Stimulated activated CD4-positive, alpha-beta T cell treated with anti-CD3 and anti-CD28 coated beads, Interleukin-4, amount 100 ng/mL, for 4 hours (primary cell): ENCODE results near the gene ESR1.

Experiments
- DNase-seq, 2 experiments: peaks; one replicate each; pipeline ENCODE4 v3.0.0-alpha.2; 2020

The ESR1 gene

DNA sequence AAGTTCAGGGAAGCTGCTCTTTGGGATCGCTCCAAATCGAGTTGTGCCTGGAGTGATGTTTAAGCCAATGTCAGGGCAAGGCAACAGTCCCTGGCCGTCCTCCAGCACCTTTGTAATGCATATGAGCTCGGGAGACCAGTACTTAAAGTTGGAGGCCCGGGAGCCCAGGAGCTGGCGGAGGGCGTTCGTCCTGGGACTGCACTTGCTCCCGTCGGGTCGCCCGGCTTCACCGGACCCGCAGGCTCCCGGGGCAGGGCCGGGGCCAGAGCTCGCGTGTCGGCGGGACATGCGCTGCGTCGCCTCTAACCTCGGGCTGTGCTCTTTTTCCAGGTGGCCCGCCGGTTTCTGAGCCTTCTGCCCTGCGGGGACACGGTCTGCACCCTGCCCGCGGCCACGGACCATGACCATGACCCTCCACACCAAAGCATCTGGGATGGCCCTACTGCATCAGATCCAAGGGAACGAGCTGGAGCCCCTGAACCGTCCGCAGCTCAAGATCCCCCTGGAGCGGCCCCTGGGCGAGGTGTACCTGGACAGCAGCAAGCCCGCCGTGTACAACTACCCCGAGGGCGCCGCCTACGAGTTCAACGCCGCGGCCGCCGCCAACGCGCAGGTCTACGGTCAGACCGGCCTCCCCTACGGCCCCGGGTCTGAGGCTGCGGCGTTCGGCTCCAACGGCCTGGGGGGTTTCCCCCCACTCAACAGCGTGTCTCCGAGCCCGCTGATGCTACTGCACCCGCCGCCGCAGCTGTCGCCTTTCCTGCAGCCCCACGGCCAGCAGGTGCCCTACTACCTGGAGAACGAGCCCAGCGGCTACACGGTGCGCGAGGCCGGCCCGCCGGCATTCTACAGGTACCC, at the start of gene ESR1:
Gene ESR1, plus strand, starts transcription at position 170 of the 858 bp plus-strand sequence. Its CDS starts 231 bp downstream, at position 401.
- DNase-seq = no peak

DNA sequence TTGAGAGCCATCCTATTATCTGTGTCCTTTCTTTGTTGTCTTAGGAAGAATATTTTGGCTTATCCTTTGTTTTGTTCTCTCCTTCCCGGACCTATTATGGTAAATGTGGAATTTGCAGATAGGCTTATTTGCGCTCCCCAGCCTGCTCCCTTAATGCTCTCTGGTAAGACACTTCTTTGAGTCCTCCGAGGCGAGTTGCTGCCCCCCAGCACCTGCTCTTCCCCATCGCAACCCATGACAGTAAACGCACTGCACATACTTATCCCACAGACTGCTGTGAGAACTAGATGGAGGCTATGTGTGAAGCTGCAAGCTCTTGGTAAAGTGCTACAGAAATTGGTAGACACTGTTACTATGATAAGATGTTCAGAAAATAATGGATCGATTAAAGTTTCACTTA, 47.0 kb upstream of the ESR1 start:
- DNase-seq = no peak

DNA sequence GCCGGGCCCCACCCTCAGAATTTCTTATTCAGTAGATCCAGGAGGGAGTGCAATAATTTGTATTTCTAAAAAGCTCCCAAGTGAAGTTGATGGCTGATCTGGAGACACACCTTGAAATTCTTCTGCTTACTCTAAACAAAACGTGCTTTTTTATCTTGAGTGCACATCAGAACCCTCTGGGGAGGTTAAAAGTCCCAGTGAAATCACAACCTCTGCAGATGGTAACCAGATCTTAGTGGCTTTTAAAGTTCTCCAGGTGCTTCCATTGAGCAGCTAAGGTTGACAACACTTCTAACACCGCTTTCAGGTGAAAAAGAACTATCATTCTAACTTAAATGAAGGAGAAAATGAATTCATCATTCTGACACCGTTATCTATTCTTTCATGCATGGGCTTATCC, 45.6 kb upstream of the ESR1 start:
- DNase-seq = no peak

DNA sequence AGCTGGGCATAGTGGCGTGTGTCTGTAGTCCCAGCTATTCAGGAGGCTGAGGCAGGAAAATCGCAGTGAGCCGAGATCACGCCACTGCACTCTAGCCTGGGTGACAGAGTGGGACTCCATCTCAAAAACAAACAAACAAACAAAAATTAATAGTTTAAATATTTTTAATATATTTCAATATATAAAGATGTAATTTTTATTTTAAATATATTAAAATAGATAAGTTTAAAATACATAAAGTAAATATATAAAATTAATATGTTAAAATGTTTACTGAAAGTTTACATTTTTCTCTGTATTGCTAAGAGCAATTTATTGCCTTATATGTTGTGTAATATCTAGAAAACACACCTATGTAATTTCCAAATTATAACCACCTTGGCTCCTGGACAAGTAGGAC, 44.7 kb upstream of the ESR1 start:
- DNase-seq = no peak

DNA sequence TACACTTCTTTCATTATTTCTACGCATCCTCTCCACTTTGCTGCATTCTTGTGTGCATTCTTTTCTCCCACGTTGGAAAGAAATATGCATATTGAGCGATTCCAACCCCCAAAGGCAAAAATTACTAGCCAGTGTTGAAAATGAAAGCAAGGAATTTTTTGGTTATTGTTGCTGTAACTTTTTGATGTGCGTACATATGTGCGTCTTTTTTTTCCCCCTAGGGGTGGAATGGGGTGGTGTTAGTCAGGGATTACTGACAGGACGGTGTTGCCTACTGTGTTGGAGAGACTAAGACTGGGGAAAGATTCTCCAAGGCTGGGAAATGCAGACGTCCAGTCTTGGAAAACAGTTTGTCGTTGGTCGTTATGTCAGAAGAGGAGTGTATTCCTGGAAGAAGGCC, 44.2 kb upstream of the ESR1 start:
- DNase-seq = no peak

DNA sequence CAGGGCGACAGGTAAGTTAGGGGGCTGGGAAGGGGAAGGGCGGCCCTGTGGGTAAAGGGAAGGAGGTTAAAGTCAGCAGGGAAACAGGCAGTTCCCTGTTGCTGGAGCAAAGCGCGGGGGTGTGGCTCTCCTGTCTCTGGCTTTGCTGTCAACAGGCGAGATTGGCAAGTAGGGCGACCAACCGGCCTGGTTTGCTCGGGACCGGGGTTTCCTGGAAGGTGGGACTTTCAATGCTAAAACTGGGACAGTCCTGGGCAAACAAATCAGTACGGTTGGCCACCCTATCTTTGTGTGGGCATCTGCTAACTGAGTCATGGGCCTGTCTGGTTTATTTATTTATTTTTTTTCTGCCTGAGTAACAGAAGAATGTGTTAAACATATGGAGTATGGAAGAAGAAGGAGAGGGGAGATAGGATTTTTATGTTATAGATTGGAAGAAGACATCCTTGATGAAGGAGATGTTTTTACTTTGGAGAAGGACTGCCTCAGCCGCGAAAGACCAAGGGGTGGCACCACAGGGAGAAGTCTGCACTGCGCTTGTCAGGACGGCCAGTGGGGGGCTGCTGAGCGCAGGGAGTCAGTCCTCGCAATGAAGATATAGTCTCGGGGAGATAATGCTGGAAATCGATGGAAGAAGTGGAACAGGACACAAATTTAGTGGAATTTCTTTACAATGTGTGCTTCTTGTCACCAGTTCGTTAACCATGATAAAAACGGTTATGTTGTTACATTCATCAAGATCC, 43.4 kb upstream of the ESR1 start:
- peak; percentile 13 to 15 for DNase-seq

DNA sequence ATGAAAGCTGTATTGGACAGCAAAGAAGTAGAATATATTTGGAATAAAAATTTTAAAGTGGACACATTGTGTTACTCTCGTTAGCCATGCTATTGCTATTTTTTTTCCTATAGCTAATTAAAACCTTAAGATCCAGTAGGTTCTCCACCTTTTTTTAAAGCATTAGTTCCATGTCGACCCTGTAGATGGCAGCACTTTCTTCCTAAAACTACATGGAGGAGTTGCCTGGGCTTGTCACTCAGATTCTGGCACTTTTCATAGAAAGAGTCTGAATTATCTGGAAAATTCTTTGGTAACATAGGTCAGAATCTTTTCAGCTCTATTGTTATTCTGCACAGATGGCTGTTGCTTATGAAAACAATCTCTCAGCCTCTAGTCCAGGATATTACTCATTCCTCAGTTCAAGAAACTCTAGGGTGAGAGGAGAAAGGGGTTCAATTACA, 42.0 kb upstream of the ESR1 start:
- no peak for DNase-seq

DNA sequence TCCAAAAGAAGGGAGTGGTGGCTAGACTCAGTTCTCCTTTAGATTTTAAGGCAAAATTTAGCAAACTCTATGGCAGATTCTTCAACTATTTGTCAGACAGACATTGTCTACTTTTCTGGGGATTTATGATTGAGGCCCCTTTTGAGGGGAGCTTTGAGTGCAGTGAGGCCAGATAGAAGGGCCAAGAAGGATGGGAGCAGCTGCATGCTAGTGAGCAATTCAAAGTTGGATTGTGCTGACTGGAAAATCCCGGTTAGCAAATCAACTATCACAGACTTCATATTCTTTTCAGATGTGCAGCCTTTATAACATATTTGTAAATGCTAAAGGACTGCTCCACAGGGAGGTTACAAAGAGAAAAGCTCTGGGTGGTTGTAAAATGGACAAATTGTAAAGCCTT, 35.0 kb upstream of the ESR1 start:
- no peak for DNase-seq

DNA sequence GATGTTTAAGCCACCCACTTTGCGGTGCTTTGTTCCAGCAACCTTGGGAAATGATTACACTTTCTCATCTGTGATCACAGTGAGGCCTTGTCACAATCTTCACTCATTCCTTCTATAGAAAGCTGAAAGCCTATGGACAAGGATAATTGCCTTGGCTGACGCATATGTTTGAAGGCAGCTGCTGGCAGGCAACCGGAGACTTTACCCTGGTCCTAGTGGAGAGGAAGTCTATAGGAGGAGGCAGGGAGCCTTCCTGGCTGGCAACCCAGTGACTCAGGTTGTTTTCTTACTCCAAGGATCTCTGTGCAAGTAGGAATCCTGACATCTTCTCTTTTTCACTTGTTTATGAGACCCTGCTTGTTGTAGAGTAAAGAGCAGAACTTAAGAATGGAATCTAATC, 34.1 kb upstream of the ESR1 start:
- DNase-seq = no peak

DNA sequence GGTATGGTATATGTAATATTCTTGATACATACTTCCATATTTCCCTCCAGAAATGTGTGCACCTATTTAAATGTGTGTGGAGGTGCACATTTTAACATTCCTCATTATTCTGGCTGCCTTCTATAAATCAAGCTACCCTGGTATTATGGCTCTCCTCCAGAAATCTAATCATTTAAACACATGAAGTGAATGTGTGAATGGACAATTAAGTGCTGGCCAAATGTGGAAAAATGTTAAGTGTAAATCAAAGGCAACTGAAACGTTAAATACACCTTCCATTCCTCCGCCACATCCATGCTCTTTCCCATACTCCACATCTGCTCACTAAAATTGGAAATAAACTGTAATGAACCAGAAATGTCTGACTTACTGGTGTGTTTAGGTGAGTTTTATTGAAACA, 24.9 kb upstream of the ESR1 start:
- DNase-seq = no peak

DNA sequence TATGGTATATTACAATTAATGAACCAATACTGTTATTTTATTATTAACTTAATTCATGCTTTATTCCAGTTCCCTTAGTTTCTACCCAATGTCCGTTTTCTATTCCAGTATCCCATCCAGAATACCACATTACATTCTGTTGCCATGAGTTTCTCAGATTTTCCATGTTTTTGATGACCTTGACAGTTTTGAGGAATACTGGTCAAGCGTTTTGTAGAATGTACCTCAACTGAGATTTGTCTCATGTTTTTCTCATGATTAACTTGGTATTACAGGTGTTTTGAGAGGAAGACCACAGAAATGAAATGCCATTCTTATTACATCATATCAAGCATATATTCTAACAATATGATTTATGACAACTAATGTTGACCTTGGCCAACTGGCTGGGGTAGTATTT, 23.8 kb upstream of the ESR1 start:
- DNase-seq = no peak

DNA sequence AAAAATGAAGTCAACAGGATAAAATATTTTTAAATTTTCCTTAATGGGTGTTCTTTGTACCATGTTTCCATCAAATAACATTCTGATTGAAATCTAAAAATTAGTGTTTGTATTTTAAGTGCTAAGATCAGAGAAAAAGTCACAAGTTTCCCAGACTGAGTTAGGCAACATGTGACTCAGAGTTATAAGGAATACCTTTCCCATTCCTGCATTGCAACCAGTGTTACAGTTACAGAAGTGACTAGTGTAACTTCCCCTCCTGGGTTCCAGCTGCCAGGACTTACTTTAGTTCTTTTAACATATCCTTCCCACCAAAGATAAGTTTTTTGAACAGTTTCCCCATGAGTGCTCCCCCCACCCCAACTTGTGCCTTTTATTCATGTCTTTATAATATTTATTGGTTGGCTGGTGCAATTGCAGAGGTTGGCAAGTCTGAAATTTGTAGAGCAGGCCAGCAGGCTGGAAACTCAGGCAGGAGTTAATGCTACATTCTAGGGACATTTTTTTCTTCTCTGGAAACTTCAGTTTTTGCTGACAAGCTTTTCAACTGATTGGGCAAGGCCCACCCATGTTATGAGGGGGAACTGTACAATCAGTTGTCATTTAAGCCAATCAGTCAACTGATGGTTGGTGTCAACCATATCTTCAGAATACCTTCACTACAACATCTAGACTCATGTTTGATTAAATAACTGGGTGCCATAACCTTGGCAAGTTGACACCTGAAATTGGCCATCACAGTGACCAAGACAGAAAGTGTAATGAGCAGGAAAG, 22.9 kb upstream of the ESR1 start:
- no peak for DNase-seq

DNA sequence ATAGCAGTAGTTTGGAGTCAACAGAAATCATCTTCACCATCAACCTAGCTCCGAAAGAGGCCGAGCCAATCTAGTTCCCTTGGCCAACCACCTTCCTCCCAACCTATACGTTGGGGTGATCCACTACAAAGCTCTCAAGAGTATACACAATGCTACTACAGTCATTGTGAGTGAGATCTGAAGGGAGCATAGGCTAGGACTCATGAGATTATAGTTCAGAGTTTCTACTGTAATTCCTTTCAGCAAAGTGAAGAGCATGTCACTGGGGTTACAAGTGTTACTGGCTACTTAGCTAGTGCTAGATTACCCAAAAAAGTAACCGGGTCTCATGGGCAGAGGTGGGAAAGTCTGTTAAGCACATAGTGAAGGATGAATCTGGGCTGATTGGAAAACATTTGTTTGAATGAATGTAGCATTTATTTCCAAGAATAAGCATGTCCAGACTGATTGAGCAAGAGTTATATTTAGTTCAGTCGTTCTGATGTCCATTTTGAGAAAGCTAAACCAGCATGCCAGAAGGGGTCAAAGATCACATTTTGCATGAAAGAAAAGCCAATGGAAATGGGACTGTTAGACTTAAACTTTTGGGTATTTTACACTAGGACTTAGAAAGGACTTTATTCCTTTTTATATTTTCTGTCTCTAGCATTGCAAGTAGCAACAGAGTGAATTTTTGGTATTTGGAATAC, 10.5 kb upstream of the ESR1 start:
- no peak for DNase-seq

DNA sequence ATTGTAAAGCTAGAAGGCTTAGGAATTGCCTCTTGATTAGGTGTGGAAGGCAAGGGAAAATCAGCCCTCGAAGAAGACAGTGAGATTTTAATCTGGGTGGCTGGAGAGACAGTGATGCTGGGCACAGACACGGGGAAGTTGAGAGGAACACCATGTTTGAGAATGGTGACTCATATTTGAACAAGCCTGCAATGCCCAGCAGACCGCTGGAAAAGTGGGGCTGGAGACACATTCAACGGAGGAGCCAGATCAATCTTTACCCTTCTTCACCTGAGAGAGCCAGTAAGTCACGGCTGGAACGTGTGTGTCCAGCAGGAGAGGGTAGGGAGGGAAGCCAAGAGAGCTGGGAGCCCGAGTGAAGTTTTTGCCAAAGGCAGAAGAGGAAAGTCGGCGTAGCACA, 3.7 kb upstream of the ESR1 start:
- no peak for DNase-seq

DNA sequence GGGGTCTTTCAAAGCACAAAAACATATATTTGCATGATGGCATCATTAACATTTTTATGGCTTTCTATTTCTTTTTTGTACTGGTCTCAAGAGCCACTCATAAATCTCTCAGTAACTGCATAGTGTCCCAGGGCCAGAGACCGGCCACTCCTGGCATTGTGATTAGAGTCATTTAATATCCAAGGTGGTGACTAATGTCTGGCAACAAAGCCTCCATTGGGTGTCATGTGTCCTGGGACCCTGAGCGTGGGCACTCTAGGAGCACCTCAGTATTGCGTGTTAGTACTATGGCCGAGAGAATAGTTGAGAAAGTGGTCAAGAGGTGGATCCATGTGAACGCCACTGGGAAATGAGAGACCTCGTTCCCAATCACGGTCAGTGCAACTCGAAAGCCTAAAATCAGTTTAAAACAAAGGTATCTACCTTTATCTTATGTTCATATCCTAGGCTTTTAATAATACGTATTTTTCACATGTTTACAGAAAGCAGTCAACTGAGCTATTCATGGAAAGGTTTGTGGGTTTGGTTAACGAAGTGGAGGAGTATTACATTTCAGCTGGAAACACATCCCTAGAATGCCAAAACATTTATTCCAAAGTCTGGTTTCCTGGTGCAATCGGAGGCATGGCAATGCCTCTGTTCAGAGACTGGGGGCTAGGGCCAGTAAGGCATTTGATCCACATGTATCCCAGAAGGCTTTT, 2.7 kb upstream of the ESR1 start:
- no peak for DNase-seq

DNA sequence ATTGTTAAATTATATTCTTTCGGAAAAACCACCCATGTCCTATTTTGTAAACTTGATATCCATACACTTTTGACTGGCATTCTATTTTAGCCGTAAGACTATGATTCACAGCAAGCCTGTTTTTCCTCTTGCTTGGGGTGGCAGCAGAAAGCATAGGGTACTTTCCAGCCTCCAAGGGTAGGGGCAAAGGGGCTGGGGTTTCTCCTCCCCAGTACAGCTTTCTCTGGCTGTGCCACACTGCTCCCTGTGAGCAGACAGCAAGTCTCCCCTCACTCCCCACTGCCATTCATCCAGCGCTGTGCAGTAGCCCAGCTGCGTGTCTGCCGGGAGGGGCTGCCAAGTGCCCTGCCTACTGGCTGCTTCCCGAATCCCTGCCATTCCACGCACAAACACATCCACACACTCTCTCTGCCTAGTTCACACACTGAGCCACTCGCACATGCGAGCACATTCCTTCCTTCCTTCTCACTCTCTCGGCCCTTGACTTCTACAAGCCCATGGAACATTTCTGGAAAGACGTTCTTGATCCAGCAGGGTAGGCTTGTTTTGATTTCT, 2.1 kb upstream of the ESR1 start:
- no peak for DNase-seq

DNA sequence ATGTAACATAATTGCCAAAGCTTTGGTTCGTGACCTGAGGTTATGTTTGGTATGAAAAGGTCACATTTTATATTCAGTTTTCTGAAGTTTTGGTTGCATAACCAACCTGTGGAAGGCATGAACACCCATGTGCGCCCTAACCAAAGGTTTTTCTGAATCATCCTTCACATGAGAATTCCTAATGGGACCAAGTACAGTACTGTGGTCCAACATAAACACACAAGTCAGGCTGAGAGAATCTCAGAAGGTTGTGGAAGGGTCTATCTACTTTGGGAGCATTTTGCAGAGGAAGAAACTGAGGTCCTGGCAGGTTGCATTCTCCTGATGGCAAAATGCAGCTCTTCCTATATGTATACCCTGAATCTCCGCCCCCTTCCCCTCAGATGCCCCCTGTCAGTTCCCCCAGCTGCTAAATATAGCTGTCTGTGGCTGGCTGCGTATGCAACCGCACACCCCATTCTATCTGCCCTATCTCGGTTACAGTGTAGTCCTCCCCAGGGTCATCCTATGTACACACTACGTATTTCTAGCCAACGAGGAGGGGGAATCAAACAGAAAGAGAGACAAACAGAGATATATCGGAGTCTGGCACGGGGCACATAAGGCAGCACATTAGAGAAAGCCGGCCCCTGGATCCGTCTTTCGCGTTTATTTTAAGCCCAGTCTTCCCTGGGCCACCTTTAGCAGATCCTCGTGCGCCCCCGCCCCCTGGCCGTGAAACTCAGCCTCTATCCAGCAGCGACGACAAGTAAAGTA, 547 bp upstream of the ESR1 start:
- DNase-seq = no peak

DNA sequence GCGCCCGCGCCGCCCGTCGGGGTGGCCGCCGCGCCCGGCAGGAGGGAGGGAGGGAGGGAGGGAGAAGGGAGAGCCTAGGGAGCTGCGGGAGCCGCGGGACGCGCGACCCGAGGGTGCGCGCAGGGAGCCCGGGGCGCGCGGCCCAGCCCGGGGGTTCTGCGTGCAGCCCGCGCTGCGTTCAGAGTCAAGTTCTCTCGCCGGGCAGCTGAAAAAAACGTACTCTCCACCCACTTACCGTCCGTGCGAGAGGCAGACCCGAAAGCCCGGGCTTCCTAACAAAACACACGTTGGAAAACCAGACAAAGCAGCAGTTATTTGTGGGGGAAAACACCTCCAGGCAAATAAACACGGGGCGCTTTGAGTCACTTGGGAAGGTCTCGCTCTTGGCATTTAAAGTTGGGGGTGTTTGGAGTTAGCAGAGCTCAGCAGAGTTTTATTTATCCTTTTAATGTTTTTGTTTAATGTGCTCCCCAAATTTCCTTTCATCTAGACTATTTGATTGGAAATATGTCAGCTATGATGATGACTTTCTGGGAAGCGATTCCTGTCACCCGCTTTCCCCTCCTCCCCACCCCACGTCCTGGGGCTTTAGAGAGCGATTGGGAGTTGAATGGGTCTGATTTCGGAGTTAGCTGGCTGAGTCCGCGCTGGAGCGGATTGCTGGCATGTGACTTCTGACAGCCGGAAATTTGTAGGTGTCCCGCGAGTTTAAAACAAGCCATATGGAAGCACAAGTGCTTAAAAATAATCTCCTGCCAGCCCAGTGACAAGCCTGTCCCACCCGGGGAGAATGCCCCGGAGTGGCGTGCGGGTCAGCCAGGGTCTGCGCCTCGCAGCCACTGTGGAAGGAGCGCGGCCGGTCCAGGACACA, 1.1 kb downstream of the ESR1 start:
- no peak for DNase-seq

DNA sequence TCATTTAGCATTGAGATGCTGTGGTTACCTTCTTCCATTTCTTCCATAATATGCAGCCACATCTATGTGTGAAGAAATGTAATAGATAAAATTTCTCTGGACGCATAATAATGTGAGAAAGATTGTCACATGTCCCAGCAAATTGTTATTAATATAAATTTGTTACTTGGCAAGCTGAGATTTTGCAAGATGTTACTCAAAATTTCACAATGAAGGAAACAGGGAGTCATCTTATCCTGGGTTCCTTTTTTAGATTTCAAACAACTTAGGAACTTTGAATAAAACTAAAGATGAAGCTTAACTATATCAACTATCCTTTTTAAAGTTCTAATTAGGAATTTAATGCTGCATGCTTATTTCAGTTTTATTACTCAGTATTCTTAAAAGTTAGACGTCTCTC, 3.6 kb downstream of the ESR1 start:
- DNase-seq = no peak

DNA sequence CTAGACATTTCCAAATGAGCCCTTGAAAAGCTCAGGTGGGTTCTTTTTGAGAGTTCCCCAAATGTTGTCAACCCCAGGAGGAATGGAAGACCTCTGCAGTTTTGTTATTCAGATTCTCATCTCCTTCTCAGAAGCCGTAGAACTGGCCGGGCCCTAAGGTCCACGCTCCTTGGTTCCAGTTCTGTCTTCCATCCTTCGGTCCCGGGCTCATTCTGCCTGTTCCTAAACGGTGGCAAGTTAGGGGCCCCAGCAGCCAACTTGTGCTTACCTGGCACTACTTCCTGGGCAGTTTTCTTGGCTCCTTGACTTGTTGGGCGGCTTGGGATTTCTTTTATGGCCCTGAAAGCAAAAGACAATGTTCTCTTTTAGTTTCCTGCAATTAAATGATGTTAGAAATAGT, 6.4 kb downstream of the ESR1 start:
- DNase-seq = no peak
